ENCODE results near the gene DGKG.

GRCh38 chr3:186221760-186222378, 140.2 kb downstream of the DGKG start:
- TF ChIP-seq POLR2A (IDR thresholded peaks at IDR 0.05) (no peak), CTCF (IDR thresholded peaks at IDR 0.05) (no peak)
